NCI-H1417 (cell line): ENCODE results near the gene KEAP1.

Source experiments
- DNase-seq, 3 experiments: peaks; one replicate each; lab custom pipeline; 2025; lab: John Stamatoyannopoulos, UW

Gene KEAP1

GRCh38 chr19:10450853-10451609 is 52.1 kb downstream of the KEAP1 start:
- no peak for DNase-seq

DNA sequence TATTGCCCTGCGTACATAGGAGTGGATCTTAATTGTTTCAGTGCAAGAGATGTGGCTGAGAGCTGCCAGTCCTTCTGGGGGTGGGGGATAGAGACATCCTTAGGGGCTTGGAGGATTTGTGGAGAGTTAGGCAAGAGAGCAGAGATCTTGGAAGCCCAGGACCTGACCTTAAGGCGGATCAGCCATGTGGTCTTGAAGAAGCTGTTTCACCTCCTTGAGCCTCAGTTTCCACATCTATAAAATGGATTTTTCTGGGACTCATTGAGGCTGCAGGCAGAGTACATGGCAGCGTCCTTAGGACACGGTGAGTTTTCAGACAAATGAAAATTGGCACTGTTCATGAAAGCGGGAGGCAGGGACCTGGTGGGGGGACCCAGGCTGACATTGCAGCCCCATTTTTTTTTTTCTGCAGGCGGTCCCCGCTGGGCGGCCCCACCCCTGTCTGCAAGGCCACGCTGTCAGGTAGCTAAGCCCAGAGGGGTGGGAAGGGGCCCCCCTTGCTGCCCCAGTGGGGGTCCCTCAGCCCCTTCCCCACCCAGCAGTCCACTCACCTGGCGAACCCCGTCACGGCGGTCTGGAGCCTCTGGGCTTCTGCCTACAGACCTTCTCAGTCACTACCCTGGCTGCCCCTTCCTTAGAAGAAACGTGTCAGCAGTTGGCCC is 52.8 kb downstream of the KEAP1 start:
- DNase-seq: no peak

DNA sequence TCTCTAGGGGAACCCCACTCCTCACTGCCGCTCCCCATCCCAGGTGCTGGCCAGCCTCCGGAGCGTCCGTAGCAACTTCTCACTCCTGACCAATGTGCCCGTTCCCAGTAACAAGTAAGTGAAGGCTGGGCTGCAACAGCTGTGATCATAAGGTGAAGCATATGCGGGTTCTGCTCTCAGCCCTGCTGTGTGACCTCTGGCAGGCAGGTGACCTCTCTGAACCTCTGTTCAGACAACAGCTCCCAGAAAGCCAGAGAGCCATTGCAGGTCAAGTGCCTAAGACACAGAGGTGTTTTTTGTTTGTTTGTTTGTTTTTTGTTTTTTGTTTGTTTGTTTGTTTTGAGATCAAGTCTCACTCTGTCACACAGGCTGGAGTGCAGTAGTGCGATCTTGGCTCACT is 54.1 kb downstream of the KEAP1 start:
- no peak for DNase-seq

DNA sequence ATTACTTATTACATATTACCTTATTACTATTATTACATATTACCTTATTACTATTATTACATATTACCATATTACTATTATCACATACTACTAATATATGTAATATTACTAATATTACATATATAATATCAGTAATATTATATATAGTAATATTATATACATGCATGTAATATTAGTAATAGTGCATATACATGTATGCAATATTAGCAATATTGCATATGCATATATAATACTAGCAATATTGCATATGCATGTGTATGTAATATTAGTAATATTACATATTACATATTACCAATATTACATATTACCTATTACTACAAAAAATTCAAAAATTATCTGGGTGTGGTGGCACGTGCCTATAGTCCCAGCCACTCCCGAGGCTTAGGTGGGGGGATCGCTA is 60.5 kb downstream of the KEAP1 start:
- no peak for DNase-seq

- no peak for DNase-seq
These were observed 63.6 kb downstream of the KEAP1 start for GRCh38 chr19:10439588-10439987.
